ENCODE results near the gene CACNA2D3. TPM values are rescaled to one million over a fixed set of nuclear protein-coding genes. Genes with fewer than 3 reads are reported as not detected.

Gene CACNA2D3
- total and polyA plus RNA-seq, 4 donors = 0.72 to 2.4 (median 1.5) TPM

DNA sequence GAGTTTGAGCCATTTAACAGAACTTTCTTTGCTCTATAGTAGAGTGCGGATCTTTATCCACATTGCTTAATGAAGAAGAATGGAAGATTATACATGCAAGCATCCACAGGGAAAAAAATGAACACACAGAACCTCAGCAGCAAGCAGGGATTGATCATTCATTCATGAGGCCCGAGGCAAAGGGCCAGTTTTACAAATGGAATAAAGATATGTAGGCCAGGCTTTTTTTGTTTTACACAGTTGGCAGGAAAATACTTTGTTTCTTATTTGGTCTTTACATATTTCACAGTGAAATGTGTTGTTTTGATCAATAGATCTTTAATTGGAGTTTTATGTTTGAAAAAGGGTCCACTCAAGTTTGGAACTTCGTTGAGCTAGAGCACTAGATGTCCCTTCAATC lies 688.0 kb downstream of the CACNA2D3 start:
- intact Hi-C loops (cut with DNase I) = no loop called here
- Histone ChIP-seq H3K4me3 (ENCODE audit: low read length in 2 of 2) (no peak overlapping the region), H3K9me3 (ENCODE audit: control insufficient read depth, low read length) (no peaks in the 10 kb centered on the region), H3K27ac (ENCODE audit: low read depth in 1 of 2, low read length in 2 of 2) (no peak overlapping the region), H3K36me3 (ENCODE audit: control insufficient read depth in 1 of 2, insufficient read depth in 2 of 2, low read length in 1 of 2) (no peaks in the 10 kb centered on the region), H3K27me3 (ENCODE audit: control insufficient read depth in 1 of 2, insufficient read depth in 2 of 2, low read length in 1 of 2) (no peaks in the 10 kb centered on the region), H3K4me1 (ENCODE audit: control insufficient read depth in 1 of 2, insufficient read depth in 2 of 2, low read length in 2 of 2) (no peaks in the 10 kb centered on the region)
- 74 to 75% methylated on average over 3 of the region's 3 CpGs for WGBS, 2 donors
- ATAC-seq (ENCODE audit: low FRiP score) = no peak
- no peak for DNase-seq

DNA sequence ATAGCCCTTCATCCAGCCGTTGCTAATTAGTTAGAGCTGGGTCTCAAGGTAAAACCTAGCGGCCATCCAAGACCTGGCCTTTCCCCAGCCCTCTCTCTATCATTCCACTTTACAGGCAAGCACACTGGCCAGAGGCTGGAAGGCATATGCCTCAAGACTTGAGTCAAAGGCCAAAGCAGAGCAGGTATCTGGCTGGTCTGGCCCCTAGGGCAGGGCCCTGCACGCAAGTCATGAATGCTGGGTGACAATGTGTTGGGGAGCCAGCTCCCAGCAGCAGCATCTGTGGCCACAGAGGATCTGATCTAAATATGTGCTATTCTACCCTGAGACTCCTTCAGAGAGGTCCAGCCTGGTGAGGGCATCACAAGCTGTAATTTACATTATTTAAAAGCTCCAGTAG lies 691.9 kb downstream of the CACNA2D3 start:
- WGBS, 2 donors = 93 to 94% methylated on average over 3 of the region's 3 CpGs

DNA sequence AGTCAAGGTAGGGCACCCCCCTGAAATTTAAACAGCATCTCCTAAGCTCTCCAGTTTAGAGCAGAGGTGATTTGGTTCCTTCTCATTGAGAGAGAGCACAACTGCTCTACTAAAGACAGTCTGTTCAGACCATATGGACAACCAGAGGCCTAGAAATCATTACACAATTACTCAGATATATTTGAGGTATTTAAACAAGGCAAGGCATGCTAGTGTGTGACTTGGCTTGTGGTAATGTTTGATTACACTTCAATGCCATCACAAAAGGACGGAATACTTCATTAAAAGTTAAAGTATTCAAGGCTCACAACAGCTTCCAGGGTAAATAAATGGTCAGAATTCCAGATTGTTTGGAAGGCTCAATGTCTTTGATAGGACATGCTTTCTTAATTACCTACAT lies 695.3 kb downstream of the CACNA2D3 start:
- no peak for ATAC-seq (ENCODE audit: low FRiP score)
- WGBS, 2 donors = 64 to 74% methylated on average over 1 of the region's 1 CpG
- intact Hi-C loops (cut with DNase I) = no loop called here

More for the DNA sequence above, 691.9 kb downstream of the CACNA2D3 start:
- intact Hi-C loops (cut with DNase I) = no loop called here
- Histone ChIP-seq H3K4me1 (ENCODE audit: control insufficient read depth in 1 of 2, insufficient read depth in 2 of 2, low read length in 2 of 2) (no peaks in the 10 kb centered on the region), H3K36me3 (ENCODE audit: control insufficient read depth in 1 of 2, insufficient read depth in 2 of 2, low read length in 1 of 2) (no peaks in the 10 kb centered on the region), H3K4me3 (ENCODE audit: low read length in 2 of 2) (no peak overlapping the region), H3K9me3 (ENCODE audit: control insufficient read depth, low read length) (no peaks in the 10 kb centered on the region), H3K27me3 (ENCODE audit: control insufficient read depth in 1 of 2, insufficient read depth in 2 of 2, low read length in 1 of 2) (no peaks in the 10 kb centered on the region), H3K27ac (ENCODE audit: low read depth in 1 of 2, low read length in 2 of 2) (no peak overlapping the region)
- ATAC-seq (ENCODE audit: low FRiP score) = no peak
- no peak for DNase-seq

DNA sequence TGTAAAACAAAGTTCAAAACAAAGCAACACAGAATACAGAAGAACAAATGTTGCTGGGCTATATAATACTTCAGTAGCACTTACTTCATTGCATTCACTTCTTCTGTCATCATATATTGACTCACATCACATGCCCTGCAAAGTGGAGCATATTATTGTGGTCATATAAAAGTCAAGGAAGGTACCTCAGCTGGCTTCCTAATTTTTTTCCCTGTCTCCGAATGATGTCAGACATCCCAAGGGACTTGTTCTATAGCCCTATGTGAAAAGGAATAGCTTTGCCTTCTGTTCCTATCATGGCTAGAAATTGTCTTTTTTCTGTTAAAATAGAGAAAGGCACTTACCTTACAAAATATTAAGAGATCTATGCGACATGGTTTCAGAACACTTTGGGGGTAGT lies 696.1 kb downstream of the CACNA2D3 start:
- 92 to 93% methylated on average over 2 of the region's 2 CpGs for WGBS, 2 donors
- ATAC-seq (ENCODE audit: low FRiP score) (no peak), DNase-seq (no peak)
- intact Hi-C loops (cut with DNase I) = no loop called here
- Histone ChIP-seq H3K9me3 (ENCODE audit: control insufficient read depth, low read length) (no peaks in the 10 kb centered on the region), H3K27me3 (ENCODE audit: control insufficient read depth in 1 of 2, insufficient read depth in 2 of 2, low read length in 1 of 2) (no peaks in the 10 kb centered on the region), H3K4me1 (ENCODE audit: control insufficient read depth in 1 of 2, insufficient read depth in 2 of 2, low read length in 2 of 2) (no peaks in the 10 kb centered on the region), H3K4me3 (ENCODE audit: low read length in 2 of 2) (no peak overlapping the region), H3K27ac (ENCODE audit: low read depth in 1 of 2, low read length in 2 of 2) (no peak overlapping the region), H3K36me3 (ENCODE audit: control insufficient read depth in 1 of 2, insufficient read depth in 2 of 2, low read length in 1 of 2) (no peaks in the 10 kb centered on the region)

More for the DNA sequence above, 695.3 kb downstream of the CACNA2D3 start:
- Histone ChIP-seq H3K4me3 (ENCODE audit: low read length in 2 of 2) (no peak overlapping the region), H3K27ac (ENCODE audit: low read depth in 1 of 2, low read length in 2 of 2) (no peak overlapping the region), H3K9me3 (ENCODE audit: control insufficient read depth, low read length) (no peaks in the 10 kb centered on the region), H3K4me1 (ENCODE audit: control insufficient read depth in 1 of 2, insufficient read depth in 2 of 2, low read length in 2 of 2) (no peaks in the 10 kb centered on the region), H3K27me3 (ENCODE audit: control insufficient read depth in 1 of 2, insufficient read depth in 2 of 2, low read length in 1 of 2) (no peaks in the 10 kb centered on the region), H3K36me3 (ENCODE audit: control insufficient read depth in 1 of 2, insufficient read depth in 2 of 2, low read length in 1 of 2) (no peaks in the 10 kb centered on the region)
- DNase-seq = no peak

DNA sequence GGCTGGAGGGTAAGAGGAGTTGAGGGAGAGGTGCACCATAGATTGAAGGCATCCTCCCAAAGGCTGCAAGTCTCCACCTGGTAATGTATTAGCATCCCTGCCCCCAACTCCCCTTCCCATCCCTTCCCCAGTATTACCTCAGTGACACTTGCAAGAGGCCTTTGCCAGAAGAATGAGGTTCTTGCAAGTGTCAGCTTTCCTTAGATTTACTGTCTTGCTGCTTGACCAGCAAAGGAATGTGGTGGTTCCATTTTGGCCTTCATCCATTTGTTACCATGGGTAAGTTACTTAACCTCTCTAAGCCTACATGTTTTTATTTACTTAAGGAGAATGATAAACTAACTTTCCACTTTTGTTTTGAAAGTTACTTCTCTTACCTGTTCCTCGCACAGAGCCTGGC lies 696.6 kb downstream of the CACNA2D3 start:
- H3K9me3 ChIP-seq (ENCODE audit: control insufficient read depth, low read length) = no peaks in the 10 kb centered on the region
- 98 to 100% methylated on average over 1 of the region's 1 CpG for WGBS, 2 donors
- H3K36me3 ChIP-seq (ENCODE audit: control insufficient read depth in 1 of 2, insufficient read depth in 2 of 2, low read length in 1 of 2) = no peaks in the 10 kb centered on the region

DNA sequence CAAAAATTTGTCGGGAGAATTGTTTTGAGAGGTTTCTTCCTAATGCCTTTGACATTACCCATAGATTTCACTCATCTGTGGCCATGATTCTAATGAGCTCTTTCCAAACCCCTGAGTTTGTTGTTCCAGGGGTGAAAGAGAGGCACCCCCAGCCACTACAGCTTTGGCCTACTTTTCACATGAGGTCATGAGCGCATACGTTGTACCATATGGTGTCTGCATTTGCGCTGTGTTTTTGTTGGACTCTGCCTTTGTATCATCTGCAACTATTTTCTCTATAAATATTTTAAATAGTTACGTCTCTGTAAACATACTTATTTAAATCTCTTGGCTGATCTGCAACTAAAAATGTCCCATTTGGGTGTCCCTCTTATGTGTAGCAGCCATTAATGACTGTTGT lies 697.6 kb downstream of the CACNA2D3 start:
- Histone ChIP-seq H3K4me3 (ENCODE audit: low read length in 2 of 2) (no peak overlapping the region), H3K27me3 (ENCODE audit: control insufficient read depth in 1 of 2, insufficient read depth in 2 of 2, low read length in 1 of 2) (no peaks in the 10 kb centered on the region), H3K9me3 (ENCODE audit: control insufficient read depth, low read length) (no peaks in the 10 kb centered on the region), H3K36me3 (ENCODE audit: control insufficient read depth in 1 of 2, insufficient read depth in 2 of 2, low read length in 1 of 2) (no peaks in the 10 kb centered on the region), H3K4me1 (ENCODE audit: control insufficient read depth in 1 of 2, insufficient read depth in 2 of 2, low read length in 2 of 2) (no peaks in the 10 kb centered on the region), H3K27ac (ENCODE audit: low read depth in 1 of 2, low read length in 2 of 2) (no peak overlapping the region)
- ATAC-seq (ENCODE audit: low FRiP score) (no peak), DNase-seq (no peak)
- 69 to 78% methylated on average over 5 of the region's 5 CpGs for WGBS, 2 donors
- intact Hi-C loops (cut with DNase I) = no loop called here

More for the DNA sequence above, 696.6 kb downstream of the CACNA2D3 start:
- DNase-seq (no peak), ATAC-seq (ENCODE audit: low FRiP score) (no peak)
- Histone ChIP-seq H3K4me1 (ENCODE audit: control insufficient read depth in 1 of 2, insufficient read depth in 2 of 2, low read length in 2 of 2) (no peaks in the 10 kb centered on the region), H3K4me3 (ENCODE audit: low read length in 2 of 2) (no peak overlapping the region), H3K27ac (ENCODE audit: low read depth in 1 of 2, low read length in 2 of 2) (no peak overlapping the region), H3K27me3 (ENCODE audit: control insufficient read depth in 1 of 2, insufficient read depth in 2 of 2, low read length in 1 of 2) (no peaks in the 10 kb centered on the region)
- intact Hi-C loops (cut with DNase I) = no loop called here

DNA sequence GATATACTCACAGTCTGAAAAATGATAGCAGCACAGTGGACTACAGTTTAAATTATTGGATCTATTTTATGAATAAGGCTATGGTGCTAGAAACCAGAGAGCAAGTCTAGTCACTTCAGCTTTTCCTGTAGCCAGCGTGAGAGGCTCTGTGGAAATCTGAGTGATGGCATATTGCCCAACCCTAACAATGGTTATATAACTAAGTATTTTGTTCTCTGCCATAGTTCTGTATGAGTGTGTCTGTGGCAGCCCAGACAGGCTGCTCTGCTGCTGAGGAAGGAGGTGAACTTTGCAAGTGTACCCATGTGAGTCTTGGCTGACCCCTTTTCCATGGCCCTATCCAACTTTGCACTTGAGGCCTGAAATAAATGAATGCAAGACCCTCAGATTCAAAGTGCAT lies 699.9 kb downstream of the CACNA2D3 start:
- WGBS, 2 donors = 0 to 3% methylated on average over 1 of the region's 1 CpG
- Histone ChIP-seq H3K27me3 (ENCODE audit: control insufficient read depth in 1 of 2, insufficient read depth in 2 of 2, low read length in 1 of 2) (no peaks in the 10 kb centered on the region), H3K9me3 (ENCODE audit: control insufficient read depth, low read length) (no peaks in the 10 kb centered on the region), H3K4me3 (ENCODE audit: low read length in 2 of 2) (no peak overlapping the region), H3K4me1 (ENCODE audit: control insufficient read depth in 1 of 2, insufficient read depth in 2 of 2, low read length in 2 of 2) (no peaks in the 10 kb centered on the region), H3K36me3 (ENCODE audit: control insufficient read depth in 1 of 2, insufficient read depth in 2 of 2, low read length in 1 of 2) (no peaks in the 10 kb centered on the region), H3K27ac (ENCODE audit: low read depth in 1 of 2, low read length in 2 of 2) (peak overlapping the region in 1 of 2 donors; percentile 33)
- DNase-seq = no peak
- intact Hi-C loops (cut with DNase I) = no loop called here
- ATAC-seq (ENCODE audit: low FRiP score) = peak; percentile 68

DNA sequence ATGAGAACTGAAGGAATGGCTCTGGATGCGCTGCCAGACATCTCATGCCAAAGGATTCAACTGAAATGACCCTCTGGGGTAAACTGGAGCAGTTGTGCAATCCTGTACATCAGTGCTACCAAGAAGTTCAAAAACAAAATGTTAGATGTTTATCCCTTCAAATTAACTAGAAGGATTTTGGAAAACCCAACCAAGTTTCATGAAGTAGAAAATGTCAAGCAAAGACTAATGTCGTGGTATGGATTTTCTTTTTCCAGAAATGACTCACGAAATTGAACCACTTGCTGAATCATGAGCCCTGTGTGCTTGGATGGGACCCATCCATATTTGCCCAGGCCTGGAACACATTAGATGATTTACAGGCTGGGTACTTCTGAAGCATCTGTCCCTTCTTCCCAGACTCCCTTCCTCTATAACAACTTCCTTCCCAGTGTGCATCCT lies 703.9 kb downstream of the CACNA2D3 start:
- intact Hi-C loops (cut with DNase I) = no loop called here
- DNase-seq (no peak), ATAC-seq (ENCODE audit: low FRiP score) (no peak)
- Histone ChIP-seq H3K9me3 (ENCODE audit: control insufficient read depth, low read length) (peaks cover 8% of the 10 kb centered on the region), H3K27me3 (ENCODE audit: control insufficient read depth in 1 of 2, insufficient read depth in 2 of 2, low read length in 1 of 2) (no peaks in the 10 kb centered on the region), H3K4me1 (ENCODE audit: control insufficient read depth in 1 of 2, insufficient read depth in 2 of 2, low read length in 2 of 2) (no peaks in the 10 kb centered on the region), H3K4me3 (ENCODE audit: low read length in 2 of 2) (no peak overlapping the region), H3K27ac (ENCODE audit: low read depth in 1 of 2, low read length in 2 of 2) (no peak overlapping the region), H3K36me3 (ENCODE audit: control insufficient read depth in 1 of 2, insufficient read depth in 2 of 2, low read length in 1 of 2) (no peaks in the 10 kb centered on the region)
- WGBS, 2 donors = 80 to 86% methylated on average over 3 of the region's 3 CpGs

DNA sequence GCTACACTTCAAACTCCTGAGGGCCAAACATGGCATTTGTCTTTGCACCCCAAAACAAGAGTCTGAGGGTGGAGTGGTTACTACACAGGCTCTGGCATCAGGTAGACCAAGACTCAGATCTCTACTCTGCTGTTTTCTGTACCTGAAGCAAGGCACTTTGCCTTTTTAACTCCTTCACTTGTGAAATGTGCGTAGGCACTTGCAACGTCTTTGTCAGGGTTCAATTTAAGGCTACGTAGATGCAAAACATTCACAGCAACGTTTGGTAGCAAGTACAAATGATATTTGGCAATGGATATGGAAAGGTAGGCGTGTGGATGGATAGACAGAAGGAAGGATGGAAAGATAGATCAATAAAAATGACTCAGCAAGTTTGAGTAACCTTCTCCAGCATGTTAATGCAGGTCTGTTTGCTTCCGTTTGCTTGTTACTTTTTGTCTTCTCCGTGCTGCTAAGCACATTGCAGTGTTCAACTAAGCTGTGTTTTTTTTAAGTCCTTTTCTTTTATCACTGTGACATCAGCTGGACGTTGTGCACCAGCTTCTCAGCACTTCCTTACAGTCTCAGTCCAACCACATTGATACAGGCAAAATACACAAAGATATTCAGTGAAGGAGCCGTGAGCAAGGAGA lies 704.8 kb downstream of the CACNA2D3 start:
- intact Hi-C loops (cut with DNase I) = no loop called here
- no peaks in the 10 kb centered on the region for H3K36me3 ChIP-seq (ENCODE audit: control insufficient read depth in 1 of 2, insufficient read depth in 2 of 2, low read length in 1 of 2)
- 59 to 61% methylated on average over 9 of the region's 9 CpGs for WGBS, 2 donors
- ATAC-seq (ENCODE audit: low FRiP score) (no peak), DNase-seq (no peak)
- H3K4me3 ChIP-seq (ENCODE audit: low read length in 2 of 2) = no peak overlapping the region
- H3K27ac ChIP-seq (ENCODE audit: low read depth in 1 of 2, low read length in 2 of 2) = no peak overlapping the region
- peaks cover 9% of the 10 kb centered on the region for H3K9me3 ChIP-seq (ENCODE audit: control insufficient read depth, low read length)
- no peaks in the 10 kb centered on the region for H3K27me3 ChIP-seq (ENCODE audit: control insufficient read depth in 1 of 2, insufficient read depth in 2 of 2, low read length in 1 of 2)
- no peaks in the 10 kb centered on the region for H3K4me1 ChIP-seq (ENCODE audit: control insufficient read depth in 1 of 2, insufficient read depth in 2 of 2, low read length in 2 of 2)
